SK-N-SH (cell line): Measurements from ENCODE around the gene CLDND1. TPM values are rescaled to one million over a fixed set of nuclear protein-coding genes. Genes with fewer than 3 reads are reported as not detected.

Experiments
- CTCF ChIA-PET: fragments of 300-600, 350-600 bp; formaldehyde crosslinking; extraction: SDS; loops from one replicate; lab custom pipeline; 2021; lab: Yijun Ruan, JAX
- POLR2A ChIA-PET: fragments of 350-600 bp; sonication (Branson Sonifier 250); formaldehyde crosslinking; extraction: SDS; loops from one replicate; lab custom pipeline; 2020; ENCODE audit warnings: antibody characterized with exemption, inconsistent platforms; lab: Yijun Ruan, JAX
- DNase-seq: peaks from one replicate; pipeline ENCODE4 v3.0.0; 2012
- H2AFZ ChIP-seq: fragments of 200-600 bp; sonication (generic); 2 replicates; pipeline ENCODE4 v1.8.1; 2016; ENCODE audit warnings: antibody characterized with exemption, mild to moderate bottlenecking, low read depth
- H3F3A ChIP-seq: fragments of 200-600 bp; sonication (generic); replicated peaks from 2 replicates; pipeline ENCODE3; 2016; ENCODE audit warnings: antibody characterized with exemption, mild to moderate bottlenecking; ENCODE audit not compliant: insufficient read depth
- H3K27ac ChIP-seq, 2 experiments: fragments of 200-500 bp in 1 of 2; fragments of 200-600 bp in 1 of 2; sonication (Bioruptor generic) in 1 of 2; sonication (generic), shearing (Covaris generic) in 1 of 2; 2 replicates each; pipeline versions ENCODE4 v1.5.1 to v1.6.1; 2014 to 2016; ENCODE audit warnings: low read depth in 2 of 2, inconsistent platforms in 1 of 2, low read length in 1 of 2, mild to moderate bottlenecking in 1 of 2, mixed read lengths in 1 of 2
- H3K27me3 ChIP-seq: fragments of 200-600 bp; sonication (generic), shearing (Covaris generic); 2 replicates; pipeline ENCODE4 v1.6.1; 2016; ENCODE audit warnings: mixed run types; ENCODE audit not compliant: insufficient read depth
- H3K36me3 ChIP-seq, 2 experiments: fragments of 200-500 bp in 1 of 2; fragments of 200-600 bp in 1 of 2; sonication (Bioruptor generic) in 1 of 2; sonication (generic) in 1 of 2; replicated peaks in 1 of 2; 2 replicates each; pipeline versions ENCODE3 to v1.5.1; 2014 to 2016; ENCODE audit warnings: low read length in 1 of 2, mild to moderate bottlenecking in 1 of 2; ENCODE audit not compliant: insufficient read depth in 2 of 2, control insufficient read depth in 1 of 2
- H3K4me1 ChIP-seq, 2 experiments: fragments of 200-500 bp in 1 of 2; fragments of 200-600 bp in 1 of 2; sonication (Bioruptor generic) in 1 of 2; sonication (generic), shearing (Covaris generic) in 1 of 2; 2 replicates each; pipeline versions ENCODE4 v1.5.1 to v1.6.1; 2014 to 2016; ENCODE audit warnings: low read depth in 1 of 2, low read length in 1 of 2, mixed run types in 1 of 2; ENCODE audit not compliant: insufficient read depth in 2 of 2, control insufficient read depth in 1 of 2
- H3K4me2 ChIP-seq: fragments of 200-600 bp; sonication (generic), shearing (Covaris generic); 2 replicates; pipeline ENCODE4 v1.6.1; 2017; ENCODE audit warnings: mixed run types
- H3K4me3 ChIP-seq, 2 experiments: fragments of 200-500 bp in 1 of 2; fragments of 200-600 bp in 1 of 2; sonication (Bioruptor generic) in 1 of 2; sonication (generic), shearing (Covaris generic) in 1 of 2; 2 replicates each; pipeline versions ENCODE4 v1.5.1 to v1.8.1; 2014 to 2016; ENCODE audit warnings: low read depth in 2 of 2, inconsistent platforms in 1 of 2, low read length in 1 of 2, mild to moderate bottlenecking in 1 of 2, mixed read lengths in 1 of 2, moderate library complexity in 1 of 2
- H3K79me2 ChIP-seq: fragments of 200-600 bp; sonication (generic); 2 replicates; pipeline ENCODE4 v1.8.1; 2017; ENCODE audit warnings: mild to moderate bottlenecking; ENCODE audit not compliant: insufficient read depth
- H3K9ac ChIP-seq: fragments of 200-600 bp; sonication (generic); 2 replicates; pipeline ENCODE4 v1.6.1; 2017; ENCODE audit warnings: mixed run types
- H3K9me2 ChIP-seq: fragments of 200-600 bp; sonication (generic); 2 replicates; pipeline ENCODE4 v1.6.1; 2017; ENCODE audit warnings: mixed run types
- H3K9me3 ChIP-seq: fragments of 200-600 bp; sonication (generic); 2 replicates; pipeline ENCODE4 v1.6.1; 2017; ENCODE audit warnings: mixed run types, mild to moderate bottlenecking, moderate library complexity
- H4K20me1 ChIP-seq: fragments of 200-600 bp; sonication (generic); 2 replicates; pipeline ENCODE4 v1.6.1; 2017; ENCODE audit warnings: mild to moderate bottlenecking, mixed run types; ENCODE audit not compliant: insufficient read depth
- CHD2 ChIP-seq: fragments of 150-350 bp; IDR thresholded peaks from 2 replicates; pipeline ENCODE4 v1.6.1; 2018; ENCODE audit warnings: low read length; ENCODE audit not compliant: partially characterized antibody
- ELF1 ChIP-seq: IDR thresholded peaks from 2 replicates; pipeline ENCODE4 v1.4.0; 2012
- FOXJ3 ChIP-seq: sonication (generic); formaldehyde crosslinking; IDR thresholded peaks from 2 replicates; pipeline ENCODE4 v1.5.1; 2020; ENCODE audit warnings: mild to moderate bottlenecking, missing genetic modification reagents
- FOXM1 ChIP-seq: IDR thresholded peaks from 2 replicates; pipeline ENCODE4 v1.4.0; 2012; ENCODE audit warnings: low read depth, mild to moderate bottlenecking
- GABPA ChIP-seq: IDR thresholded peaks from 2 replicates; pipeline ENCODE4 v1.4.0; 2012; ENCODE audit warnings: low read depth, mild to moderate bottlenecking
- GATA2 ChIP-seq: sonication (generic); formaldehyde crosslinking; IDR thresholded peaks from 2 replicates; pipeline ENCODE4 v1.5.0; 2020; ENCODE audit warnings: mild to moderate bottlenecking, missing genetic modification reagents
- IRF3 ChIP-seq: fragments of 150-350 bp; IDR thresholded peaks from 2 replicates; pipeline ENCODE4 v1.6.1; 2016; ENCODE audit warnings: mild to moderate bottlenecking, low read depth, low read length
- NFIC ChIP-seq: IDR thresholded peaks from 2 replicates; pipeline ENCODE4 v1.4.0; 2012; ENCODE audit warnings: borderline replicate concordance
- REST ChIP-seq: IDR thresholded peaks from 2 replicates; pipeline ENCODE4 v1.6.1; 2012; ENCODE audit warnings: mild to moderate bottlenecking, low read depth, low read length, moderate library complexity
- RFX5 ChIP-seq: IDR thresholded peaks from 2 replicates; pipeline ENCODE4 v1.6.1; 2012; ENCODE audit warnings: mild to moderate bottlenecking, improper control_type of control experiment, low read length
- WGBS: methylation state at CpG from one replicate; pipeline ENCODE4 v1.1.6; 2017; ENCODE audit warnings: low lambda C conversion rate; 5-methylcytosine and 5-hydroxymethylcytosine counted together
- polyA plus RNA-seq, 3 experiments: library from polyadenylated mRNA; depleted of rRNA; stranded (reverse); fragments of >200 nt; gene quantifications; 2 replicates each; pipeline ENCODE4 v1.2.3, GENCODE V29; 2012

Gene CLDND1
- polyA plus RNA-seq, 1 of the 3 experiments (the other 2 are of a cell fraction): 110 TPM

GRCh38 chr3:98557324-98558010 is 34.8 kb upstream of the CLDND1 start:
- no peak for DNase-seq
- no peaks in the 10 kb centered on the region for H3K4me1 ChIP-seq
- H3K9me3 ChIP-seq: no peaks in the 10 kb centered on the region
- H3K4me2 ChIP-seq: no peak overlapping the region
- H3K27me3 ChIP-seq: peaks cover 5% of the 10 kb centered on the region; the same call in 1 of the 2 replicates
- H2AFZ ChIP-seq: no peak overlapping the region
- H4K20me1 ChIP-seq: no peaks in the 10 kb centered on the region
- ChIA-PET CTCF (interaction anchor here (1.0 kb wide), 1 partner anchor 21 kb away, joined by 3 read pairs; no protein-coding TSS in a partner anchor), POLR2A (no interaction called here)
- no peak for TF ChIP-seq GATA2 (CRISPR knock-in tag)
- H3K36me3 ChIP-seq: no peaks in the 10 kb centered on the region
- 4% methylated on average over 4 of the region's 4 CpGs for WGBS
- no peaks in the 10 kb centered on the region for H3K79me2 ChIP-seq
- no peaks in the 10 kb centered on the region for H3K9me2 ChIP-seq
- no peak overlapping the region for H3K4me3 ChIP-seq
- H3K27ac ChIP-seq: no peak overlapping the region
- H3F3A ChIP-seq: no peaks in the 10 kb centered on the region
- H3K9ac ChIP-seq: no peak overlapping the region

GRCh38 chr3:98556164-98557130 is 33.7 kb upstream of the CLDND1 start:
- Histone ChIP-seq H3K9ac (no peak overlapping the region), H3K79me2 (no peaks in the 10 kb centered on the region), H3K27me3 (no peaks in the 10 kb centered on the region; the same call in 1 of the 2 replicates), H3K4me2 (no peak overlapping the region), H3K9me3 (no peaks in the 10 kb centered on the region), H3K4me1 (no peaks in the 10 kb centered on the region), H4K20me1 (no peaks in the 10 kb centered on the region), H2AFZ (no peak overlapping the region), H3F3A (no peaks in the 10 kb centered on the region), H3K4me3 (no peak overlapping the region), H3K9me2 (no peaks in the 10 kb centered on the region), H3K27ac (no peak overlapping the region), H3K36me3 (no peaks in the 10 kb centered on the region)
- ChIA-PET POLR2A (no interaction called here), CTCF (interaction anchor here (0.7 kb wide), 1 partner anchor 64 kb away, joined by 3 read pairs; no protein-coding TSS in a partner anchor)
- DNase-seq: no peak
- WGBS: 38% methylated on average over 7 of the region's 7 CpGs
- no peak for TF ChIP-seq RFX5
- no peak for TF ChIP-seq GABPA
- TF ChIP-seq GATA2 (CRISPR knock-in tag): no peak
- TF ChIP-seq NFIC: no peak
- TF ChIP-seq IRF3: no peak
- no peak for TF ChIP-seq ELF1
- no peak for TF ChIP-seq FOXM1
- TF ChIP-seq REST: no peak
- no peak for TF ChIP-seq FOXJ3 (CRISPR knock-in tag)
- no peak for TF ChIP-seq CHD2
